ENCODE data around the gene GJA3. TPM values are rescaled to one million over a fixed set of nuclear protein-coding genes. Genes with fewer than 3 reads are reported as not detected.

GJA3 gene
- total RNA-seq, 1 donor from 2014 or later: 17.6 TPM

GRCh38 chr13:20102525-20103180, 58.2 kb downstream of the GJA3 start:
- H3K9me3 ChIP-seq (replicated peaks): no peaks in the 10 kb centered on the region
- peaks cover 51% of the 10 kb centered on the region for H3K27me3 ChIP-seq (ENCODE audit: low read depth)
- DNase-seq: no peak
- no peaks in the 10 kb centered on the region for H3K36me3 ChIP-seq
- H3K4me1 ChIP-seq: peaks cover 11% of the 10 kb centered on the region
- intact Hi-C loops (cut with micrococcal nuclease): no loop called here
- H3K4me3 ChIP-seq: no peak overlapping the region
- H3K27ac ChIP-seq (replicated peaks): no peak overlapping the region
- TF ChIP-seq, protein P1, sequence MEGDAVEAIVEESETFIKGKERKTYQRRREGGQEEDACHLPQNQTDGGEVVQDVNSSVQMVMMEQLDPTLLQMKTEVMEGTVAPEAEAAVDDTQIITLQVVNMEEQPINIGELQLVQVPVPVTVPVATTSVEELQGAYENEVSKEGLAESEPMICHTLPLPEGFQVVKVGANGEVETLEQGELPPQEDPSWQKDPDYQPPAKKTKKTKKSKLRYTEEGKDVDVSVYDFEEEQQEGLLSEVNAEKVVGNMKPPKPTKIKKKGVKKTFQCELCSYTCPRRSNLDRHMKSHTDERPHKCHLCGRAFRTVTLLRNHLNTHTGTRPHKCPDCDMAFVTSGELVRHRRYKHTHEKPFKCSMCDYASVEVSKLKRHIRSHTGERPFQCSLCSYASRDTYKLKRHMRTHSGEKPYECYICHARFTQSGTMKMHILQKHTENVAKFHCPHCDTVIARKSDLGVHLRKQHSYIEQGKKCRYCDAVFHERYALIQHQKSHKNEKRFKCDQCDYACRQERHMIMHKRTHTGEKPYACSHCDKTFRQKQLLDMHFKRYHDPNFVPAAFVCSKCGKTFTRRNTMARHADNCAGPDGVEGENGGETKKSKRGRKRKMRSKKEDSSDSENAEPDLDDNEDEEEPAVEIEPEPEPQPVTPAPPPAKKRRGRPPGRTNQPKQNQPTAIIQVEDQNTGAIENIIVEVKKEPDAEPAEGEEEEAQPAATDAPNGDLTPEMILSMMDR (IDR thresholded peaks at IDR 0.05; ENCODE audit: borderline replicate concordance): no peak

- Histone ChIP-seq H3K9me3 (replicated peaks) (no peaks in the 10 kb centered on the region), H3K27me3 (ENCODE audit: low read depth) (peaks cover 51% of the 10 kb centered on the region), H3K27ac (replicated peaks) (no peak overlapping the region), H3K4me3 (no peak overlapping the region), H3K4me1 (peaks cover 11% of the 10 kb centered on the region), H3K36me3 (no peaks in the 10 kb centered on the region)
- TF ChIP-seq, protein P1 (IDR thresholded peaks at IDR 0.05; ENCODE audit: borderline replicate concordance): no peak
- intact Hi-C loops (cut with micrococcal nuclease): no loop called here
- no peak for DNase-seq
Observed at GRCh38 chr13:20101467-20102316, 59.2 kb downstream of the GJA3 start.

DNA sequence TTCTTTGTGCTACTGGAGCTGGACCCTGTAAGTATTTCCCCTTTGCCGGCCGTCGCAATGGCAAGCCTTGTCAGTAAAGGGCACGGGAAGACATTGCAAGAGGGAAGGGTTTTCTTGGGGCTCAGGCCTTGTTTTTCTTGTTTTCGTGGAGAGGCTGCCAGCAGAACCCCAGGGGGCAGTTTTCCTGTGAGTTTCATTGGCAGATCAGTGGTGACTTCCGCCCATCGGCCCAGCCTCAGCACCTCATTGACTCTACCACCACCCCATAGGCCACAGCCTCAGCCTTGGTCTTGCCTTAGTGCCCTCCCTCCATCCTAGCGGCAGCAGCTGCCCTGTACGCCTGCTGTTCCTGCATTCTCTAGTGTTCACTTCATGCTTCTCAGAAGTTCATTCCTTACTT, 61.5 kb downstream of the GJA3 start:
- TF ChIP-seq, protein P1 (IDR thresholded peaks at IDR 0.05; ENCODE audit: borderline replicate concordance): no peak
- H3K27ac ChIP-seq (replicated peaks): no peak overlapping the region
- H3K27me3 ChIP-seq (ENCODE audit: low read depth): peaks cover 40% of the 10 kb centered on the region
- no peaks in the 10 kb centered on the region for H3K9me3 ChIP-seq (replicated peaks)
- intact Hi-C loops (cut with micrococcal nuclease): no loop called here
- no peaks in the 10 kb centered on the region for H3K36me3 ChIP-seq
- DNase-seq: no peak
- no peak overlapping the region for H3K4me3 ChIP-seq
- peaks cover 11% of the 10 kb centered on the region for H3K4me1 ChIP-seq

DNA sequence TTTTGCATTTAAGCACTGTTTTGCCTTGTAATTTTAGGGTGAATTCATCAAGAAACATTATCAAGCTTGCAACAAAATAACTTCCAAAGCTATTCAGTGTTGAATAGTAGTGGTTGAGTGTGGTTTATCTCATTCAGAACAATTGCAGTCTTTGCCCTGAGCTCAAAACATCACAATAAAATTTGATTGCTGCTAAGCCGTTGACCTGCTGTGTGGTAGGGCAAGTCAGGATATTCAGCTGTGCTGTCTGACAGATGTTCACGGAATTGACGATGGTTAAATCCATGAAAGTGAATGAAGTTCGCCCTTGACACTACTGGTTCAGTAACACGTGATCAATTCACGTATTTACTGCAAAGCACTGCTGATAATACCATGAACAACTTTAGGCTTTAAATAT, 66.9 kb downstream of the GJA3 start:
- H3K9me3 ChIP-seq (replicated peaks): no peaks in the 10 kb centered on the region
- no peaks in the 10 kb centered on the region for H3K27me3 ChIP-seq (ENCODE audit: low read depth)
- intact Hi-C loops (cut with micrococcal nuclease): no loop called here

GRCh38 chr13:20090349-20090748, 70.5 kb downstream of the GJA3 start:
- H3K4me3 ChIP-seq: no peak overlapping the region
- H3K27me3 ChIP-seq (ENCODE audit: low read depth): no peaks in the 10 kb centered on the region
- H3K9me3 ChIP-seq (replicated peaks): no peaks in the 10 kb centered on the region
- intact Hi-C loops (cut with micrococcal nuclease): no loop called here
- no peak overlapping the region for H3K27ac ChIP-seq (replicated peaks)
- TF ChIP-seq, protein P1 (IDR thresholded peaks at IDR 0.05; ENCODE audit: borderline replicate concordance): peak; percentile 25
- peaks cover 11% of the 10 kb centered on the region for H3K36me3 ChIP-seq
- no peak for DNase-seq
- peaks cover 15% of the 10 kb centered on the region for H3K4me1 ChIP-seq

More for the DNA sequence above, 66.9 kb downstream of the GJA3 start:
- TF ChIP-seq, protein P1 (IDR thresholded peaks at IDR 0.05; ENCODE audit: borderline replicate concordance): no peak
- Histone ChIP-seq H3K4me1 (peaks cover 10% of the 10 kb centered on the region), H3K27ac (replicated peaks) (no peak overlapping the region), H3K36me3 (no peaks in the 10 kb centered on the region), H3K4me3 (no peak overlapping the region)
- no peak for DNase-seq

Other genes starting within 250 kb of the GJA3 start
- gene ZMYM2, start 202.3 kb downstream of the GJA3 start, total RNA-seq: 48.2 TPM
- not detected for gene GJB2, start 31.9 kb upstream of the GJA3 start, total RNA-seq
- not detected for gene GJB6, start 71.3 kb upstream of the GJA3 start, total RNA-seq